ENCODE data around the gene CHAMP1.

CHAMP1 gene, protein sequence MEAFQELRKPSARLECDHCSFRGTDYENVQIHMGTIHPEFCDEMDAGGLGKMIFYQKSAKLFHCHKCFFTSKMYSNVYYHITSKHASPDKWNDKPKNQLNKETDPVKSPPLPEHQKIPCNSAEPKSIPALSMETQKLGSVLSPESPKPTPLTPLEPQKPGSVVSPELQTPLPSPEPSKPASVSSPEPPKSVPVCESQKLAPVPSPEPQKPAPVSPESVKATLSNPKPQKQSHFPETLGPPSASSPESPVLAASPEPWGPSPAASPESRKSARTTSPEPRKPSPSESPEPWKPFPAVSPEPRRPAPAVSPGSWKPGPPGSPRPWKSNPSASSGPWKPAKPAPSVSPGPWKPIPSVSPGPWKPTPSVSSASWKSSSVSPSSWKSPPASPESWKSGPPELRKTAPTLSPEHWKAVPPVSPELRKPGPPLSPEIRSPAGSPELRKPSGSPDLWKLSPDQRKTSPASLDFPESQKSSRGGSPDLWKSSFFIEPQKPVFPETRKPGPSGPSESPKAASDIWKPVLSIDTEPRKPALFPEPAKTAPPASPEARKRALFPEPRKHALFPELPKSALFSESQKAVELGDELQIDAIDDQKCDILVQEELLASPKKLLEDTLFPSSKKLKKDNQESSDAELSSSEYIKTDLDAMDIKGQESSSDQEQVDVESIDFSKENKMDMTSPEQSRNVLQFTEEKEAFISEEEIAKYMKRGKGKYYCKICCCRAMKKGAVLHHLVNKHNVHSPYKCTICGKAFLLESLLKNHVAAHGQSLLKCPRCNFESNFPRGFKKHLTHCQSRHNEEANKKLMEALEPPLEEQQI

DNA sequence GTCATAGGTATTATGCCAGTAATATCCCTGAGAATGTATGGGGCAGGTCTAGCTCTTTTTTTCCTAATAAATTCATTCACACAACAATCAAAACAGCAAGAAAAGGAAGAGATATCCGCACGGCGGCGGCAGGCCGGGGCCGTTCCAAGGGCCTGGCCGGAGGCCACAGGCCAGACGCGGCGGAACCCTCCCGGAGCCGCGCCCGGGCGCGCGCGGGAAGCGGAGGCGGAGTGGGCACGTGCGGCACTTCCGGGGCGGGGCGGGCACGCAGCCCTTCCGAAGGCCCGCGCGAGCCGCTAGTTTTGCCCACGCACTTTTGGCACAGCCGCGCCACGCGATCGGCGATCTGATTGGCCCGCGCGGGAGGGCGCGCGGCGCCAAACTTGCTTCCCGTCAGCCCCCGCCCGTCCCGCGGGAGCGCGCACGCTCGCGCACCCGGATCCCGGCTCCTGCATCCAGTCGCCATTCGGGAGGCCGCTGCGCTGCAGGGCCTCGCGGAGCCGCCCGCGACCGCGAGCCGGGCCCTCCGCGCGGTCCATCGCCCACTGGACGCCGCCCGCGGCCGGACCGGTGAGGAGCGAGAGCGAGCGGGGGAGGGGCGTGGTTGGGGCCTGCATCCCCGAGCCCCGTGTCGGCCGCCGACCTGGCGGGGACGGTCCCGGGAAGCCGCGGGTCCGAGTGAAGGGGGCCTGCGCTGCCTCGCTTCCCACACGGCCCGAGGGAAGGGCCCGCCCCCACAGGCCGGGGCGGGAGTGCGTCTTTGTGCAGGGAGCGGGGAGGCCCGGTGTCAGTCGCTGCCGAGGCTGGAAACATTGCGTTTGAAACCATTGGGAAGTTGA lies at the start of gene CHAMP1:
Gene CHAMP1, plus strand, starts transcription at position 430 of the 839 bp plus-strand sequence. CDS start 9,340 bp downstream, outside the sequence.
- peak; percentile 97 for DNase-seq

DNA sequence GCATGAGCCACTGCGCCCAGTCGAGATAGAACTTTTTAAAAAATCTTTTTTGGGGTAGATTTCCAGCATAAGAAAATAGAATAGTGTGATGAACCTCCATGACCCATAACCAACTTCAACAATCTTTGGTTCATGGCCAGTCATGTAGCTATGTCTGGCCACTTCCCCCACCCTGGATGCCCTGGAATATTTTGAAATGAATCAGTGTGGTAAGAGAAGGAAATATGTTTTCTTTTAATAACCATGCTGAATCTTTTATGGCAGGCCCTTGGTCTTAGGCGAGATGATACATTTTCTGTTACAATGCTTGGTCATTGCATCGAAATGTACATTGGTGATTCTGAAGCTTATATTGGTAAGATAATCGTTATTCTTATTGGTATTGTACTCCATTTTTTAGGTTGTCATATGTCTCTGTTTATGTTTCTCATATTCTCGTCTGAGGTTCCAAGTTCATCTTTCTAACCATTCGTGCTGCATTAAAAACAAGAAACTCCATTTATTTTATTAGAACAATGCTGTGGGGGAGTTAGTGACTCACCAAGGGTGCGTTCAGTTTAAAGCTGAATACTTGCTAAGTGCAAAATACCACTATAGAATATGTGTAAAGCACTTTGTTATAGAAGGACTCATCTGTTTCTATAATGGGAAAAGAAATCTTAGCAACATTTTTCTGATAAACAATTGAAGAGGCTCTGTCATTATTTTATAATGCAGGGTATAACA lies 49.3 kb upstream of the CHAMP1 start:
- DNase-seq = no peak

DNA sequence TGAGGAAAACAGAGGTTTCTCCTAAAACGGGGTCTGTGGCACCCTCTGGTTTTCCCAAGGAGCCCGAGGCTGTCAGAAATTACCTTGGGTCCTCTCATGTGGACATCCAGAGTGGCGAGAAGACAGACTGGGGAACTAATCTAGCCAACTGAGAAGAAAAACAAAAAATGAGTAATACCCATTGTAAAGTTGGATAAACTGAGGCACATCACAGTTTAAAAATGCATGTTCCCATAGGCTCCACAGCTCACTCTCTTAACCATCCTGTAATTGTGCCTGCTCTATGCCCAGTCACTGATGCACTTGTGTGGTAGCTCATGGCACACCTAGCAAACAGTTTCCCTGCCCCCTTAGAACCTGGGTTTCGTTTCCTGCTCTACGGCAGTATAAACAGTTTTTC lies 48.1 kb upstream of the CHAMP1 start:
- no peak for DNase-seq

- no peak for DNase-seq
These were observed 45.7 kb upstream of the CHAMP1 start for GRCh38 chr13:114268344-114269280.

- no peak for DNase-seq
These were observed 45.0 kb upstream of the CHAMP1 start for GRCh38 chr13:114269281-114269770.

GRCh38 chr13:114272977-114273376 lies 41.3 kb upstream of the CHAMP1 start:
- DNase-seq = no peak

GRCh38 chr13:114275304-114275703 lies 39.0 kb upstream of the CHAMP1 start:
- DNase-seq = no peak

GRCh38 chr13:114279146-114279545 lies 35.2 kb upstream of the CHAMP1 start:
- no peak for DNase-seq

GRCh38 chr13:114279758-114280355 lies 34.4 kb upstream of the CHAMP1 start:
- DNase-seq = no peak

GRCh38 chr13:114281351-114282040 lies 32.8 kb upstream of the CHAMP1 start, which contains the start of gene UPF3A:
Gene UPF3A (plus strand): TSS chr13:114281601. CDS start chr13:114281640, 39 bp downstream.
- peak; percentile 83 for DNase-seq

DNA sequence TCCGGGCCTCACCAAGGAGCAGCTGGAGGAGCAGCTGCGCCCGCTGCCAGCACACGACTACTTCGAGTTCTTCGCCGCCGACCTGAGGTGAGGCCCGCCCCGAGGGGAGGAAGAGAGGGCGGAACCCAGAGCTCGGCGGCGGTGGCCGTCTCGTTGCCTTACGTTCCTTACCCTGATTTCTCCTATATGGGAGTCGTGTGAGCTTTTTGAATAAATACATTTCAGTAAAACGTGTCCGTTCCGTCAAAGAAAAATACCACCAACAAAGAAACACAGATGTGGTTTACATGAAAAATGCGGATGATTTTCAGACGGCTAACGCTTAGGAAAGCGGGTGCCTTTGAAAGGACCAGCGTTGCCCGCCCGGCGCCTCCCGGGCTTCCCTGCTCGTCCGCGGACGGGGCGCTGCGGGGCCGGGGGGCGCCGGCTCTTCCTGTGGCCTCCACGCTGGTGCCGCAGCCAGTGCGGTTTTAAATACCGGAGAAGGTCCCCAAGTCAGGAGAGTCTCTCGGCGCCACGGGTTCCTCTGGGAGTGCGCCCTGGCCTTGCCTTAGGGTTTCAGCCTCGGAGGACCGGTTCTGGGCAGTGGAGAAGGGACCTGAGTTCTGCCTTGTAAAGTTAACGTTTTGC lies 32.1 kb upstream of the CHAMP1 start:
- peak; percentile 70 for DNase-seq

DNA sequence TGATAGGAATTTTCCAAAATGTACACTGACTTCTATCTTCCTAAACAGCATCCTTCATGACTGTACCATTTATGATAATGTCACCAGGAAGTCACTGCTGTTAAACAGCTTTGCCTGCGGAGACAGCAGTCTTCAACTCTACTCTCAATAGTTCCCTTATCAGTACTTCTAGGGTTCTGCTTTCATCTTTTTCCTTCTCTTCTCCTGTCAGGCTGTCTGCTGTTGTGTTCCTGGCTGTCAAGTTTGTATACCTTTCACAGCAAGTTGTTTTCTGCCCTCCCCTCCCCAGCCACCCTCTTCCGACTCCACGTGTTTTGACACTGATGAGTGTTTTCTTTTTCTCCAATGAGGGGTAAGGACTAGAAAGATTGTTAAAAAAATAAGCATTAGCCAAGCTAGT lies 30.7 kb upstream of the CHAMP1 start:
- DNase-seq = no peak

DNA sequence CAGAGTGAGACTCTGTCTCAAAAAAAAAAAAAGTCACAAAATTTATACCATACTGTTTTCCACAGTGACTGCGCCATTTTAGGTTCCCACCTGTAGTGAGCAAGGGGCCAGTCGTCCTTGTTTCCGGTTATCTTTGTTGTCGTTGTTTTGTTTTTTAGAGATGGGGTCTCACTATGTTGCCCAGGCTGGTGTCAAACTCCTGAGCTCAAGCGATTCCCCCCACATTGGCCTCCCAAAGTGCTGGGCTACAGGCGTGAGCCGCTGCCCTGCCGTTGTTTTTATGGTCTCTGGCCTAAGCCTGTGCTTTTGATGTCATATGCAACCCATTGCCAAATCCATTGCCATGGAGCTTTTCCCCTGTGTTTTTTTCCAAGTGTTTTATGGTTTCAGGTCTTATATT lies 29.6 kb upstream of the CHAMP1 start:
- DNase-seq = no peak

GRCh38 chr13:114285166-114285808 lies 29.0 kb upstream of the CHAMP1 start:
- no peak for DNase-seq

- DNase-seq = no peak
These were observed 27.5 kb upstream of the CHAMP1 start for GRCh38 chr13:114286808-114287207.

GRCh38 chr13:114288157-114288591 lies 26.1 kb upstream of the CHAMP1 start:
- DNase-seq = no peak

GRCh38 chr13:114296448-114296847 lies 17.9 kb upstream of the CHAMP1 start:
- DNase-seq = no peak

DNA sequence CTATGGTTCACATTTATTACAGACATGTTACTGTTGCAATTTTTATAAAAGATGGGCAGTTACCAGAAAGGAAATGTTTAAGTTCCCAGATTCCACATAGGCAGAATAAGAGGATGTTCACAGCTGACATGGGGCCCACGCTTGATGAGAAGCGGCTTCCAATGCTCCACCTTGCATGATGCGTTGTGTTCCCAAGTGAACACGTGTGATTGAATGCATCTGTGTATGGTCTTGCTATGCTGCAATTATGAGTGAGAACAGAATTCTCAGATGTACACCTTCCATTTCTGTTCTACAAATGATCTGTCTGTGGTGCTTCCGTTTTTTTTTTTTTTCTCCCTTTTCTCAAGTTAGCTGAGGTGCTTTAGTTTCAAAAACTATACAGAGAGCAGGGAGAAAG lies 17.4 kb upstream of the CHAMP1 start:
- no peak for DNase-seq

DNA sequence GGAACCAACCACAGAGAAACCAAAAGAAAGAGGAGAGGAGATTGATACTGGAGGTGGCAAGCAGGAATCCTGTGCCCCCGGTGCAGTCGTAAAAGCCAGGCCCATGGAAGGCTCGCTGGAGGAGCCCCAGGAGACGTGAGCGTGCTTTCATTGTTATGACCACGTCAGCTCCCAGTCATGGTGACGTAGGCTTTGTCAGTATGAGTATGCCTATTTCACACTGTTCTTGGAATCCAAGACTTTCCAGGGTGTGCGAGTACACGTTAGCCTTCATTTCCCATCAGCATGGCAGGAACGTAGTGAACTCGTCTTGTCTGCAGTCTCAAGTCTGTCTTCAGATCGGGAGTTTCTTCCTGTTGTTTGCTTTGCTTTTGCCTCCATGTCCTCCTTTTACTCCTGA lies 15.4 kb upstream of the CHAMP1 start:
- no peak for DNase-seq

All from NCI-H226 (cell line).